A549 treated with dexamethasone at 1 μM for 4 hours (cell line): ENCODE data around the gene ACCSL. TPM values are rescaled to one million over a fixed set of nuclear protein-coding genes. Genes with fewer than 3 reads are reported as not detected.

Experiments
- total RNA-seq: library from RNA; stranded (reverse); fragments of 200-300 nt; extraction: Qiagen RNA extraction; gene quantifications from 5 replicates; pipeline ENCODE4 v1.2.3, GENCODE V29; 2022

Gene ACCSL
- not detected in 5 replicates for total RNA-seq

GRCh38 chr11:44047931-44048431 lies at the start of gene ACCSL:
Gene ACCSL (plus strand): TSS chr11:44047981. CDS start chr11:44048037, 56 bp downstream.

GRCh38 chr11:44065841-44066731 lies 18.3 kb downstream of the ACCSL start, which contains the start of gene ACCS:
Gene ACCS (plus strand): TSS chr11:44066270. CDS start chr11:44067628, 1,358 bp downstream.

GRCh38 chr11:44095506-44096359 lies 48.0 kb downstream of the ACCSL start, which contains the start of gene EXT2:
Gene EXT2 (plus strand): TSS chr11:44095678. CDS start chr11:44107713, 12,035 bp downstream.

Other genes with a start within 250 kb of the ACCSL start
- gene ALKBH3, start 167.2 kb upstream of the ACCSL start, total RNA-seq, result 22.9 to 28.8 TPM (median 27.0 TPM) in 5 replicates
- gene C11orf96, start 105.3 kb upstream of the ACCSL start, total RNA-seq, result 1.5 to 3.4 TPM (median 2.2 TPM) in 5 replicates
- 11.5 to 16.1 TPM (median 13.8 TPM) in 5 replicates for gene ACCS, start 18.3 kb downstream of the ACCSL start, total RNA-seq
- 51.4 to 59.3 TPM (median 55.1 TPM) in 5 replicates for gene EXT2, start 47.7 kb downstream of the ACCSL start, total RNA-seq